T-helper 17 cell (primary cell): ENCODE measurements around the gene DLL4. TPM values are rescaled to one million over a fixed set of nuclear protein-coding genes. Genes with fewer than 3 reads are reported as not detected.

Experiments
- ATAC-seq: fragments of 150-1000 bp; cut with Tn5 transposase; 2 replicates; pipeline ENCODE4 v1.10.0; 2021; ENCODE audit warnings: mild to moderate bottlenecking, moderate library complexity
- DNase-seq, 3 donors: peaks; one replicate each; pipeline versions ENCODE4 v3.0.0 to v3.0.0-alpha.2; 2020 to 2021
- H3K9me3 ChIP-seq: one replicate; pipeline ENCODE4 v1.7.0; 2013; ENCODE audit warnings: low read length, mild to moderate bottlenecking; ENCODE audit not compliant: control insufficient read depth, poor library complexity, severe bottlenecking
- H3K27ac Mint-ChIP-seq: one replicate; pipeline ENCODE4 v1.8.0; 2022; ENCODE audit warnings: mild to moderate bottlenecking, moderate library complexity, mixed read lengths
- H3K27me3 Mint-ChIP-seq: one replicate; pipeline ENCODE4 v1.8.0; 2022; ENCODE audit warnings: mixed read lengths
- H3K36me3 Mint-ChIP-seq: one replicate; pipeline ENCODE4 v1.8.0; 2022; ENCODE audit warnings: low read depth, mixed read lengths
- H3K4me1 Mint-ChIP-seq: one replicate; pipeline ENCODE4 v1.8.0; 2022; ENCODE audit warnings: mild to moderate bottlenecking, mixed read lengths
- H3K4me3 Mint-ChIP-seq: one replicate; pipeline ENCODE4 v1.8.0; 2022; ENCODE audit warnings: mild to moderate bottlenecking, moderate library complexity, mixed read lengths
- total RNA-seq, 4 donors: library from RNA in 2 of 4; stranded (reverse) in 2 of 4; gene quantifications; one replicate each; pipeline ENCODE4 v1.2.3 and lab custom pipeline; 2022 to 2026

The DLL4 gene
- total RNA-seq, 2 donors from 2014 or later, result not detected

DNA sequence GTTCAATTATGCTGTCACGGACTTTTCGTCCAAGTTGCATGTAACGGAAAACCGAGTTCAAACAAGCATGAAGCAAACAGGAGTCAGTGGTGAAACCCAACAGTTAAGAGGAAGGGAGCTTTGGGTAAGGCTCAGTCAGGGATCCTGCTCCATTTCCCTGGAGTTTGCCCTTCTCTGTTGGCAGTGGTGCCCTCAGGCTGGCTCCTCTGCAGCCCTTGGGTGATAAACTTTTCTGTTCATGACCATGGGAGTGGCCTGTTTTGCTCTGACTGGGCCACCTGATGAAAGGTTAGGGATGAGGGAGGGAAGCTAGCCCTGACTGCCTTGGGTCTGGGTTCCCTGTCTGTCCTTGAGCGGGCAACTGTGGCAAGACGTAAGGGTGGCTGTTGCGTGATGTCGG is 40.2 kb downstream of the DLL4 start:
- peaks cover 2% of the 10 kb centered on the region for H3K4me1 Mint-ChIP-seq
- no peak overlapping the region for H3K4me3 Mint-ChIP-seq
- no peak for DNase-seq
- no peak for ATAC-seq
- H3K36me3 Mint-ChIP-seq, result no peaks in the 10 kb centered on the region
- no peak overlapping the region for H3K27ac Mint-ChIP-seq
- H3K9me3 ChIP-seq, result no peaks in the 10 kb centered on the region
- peaks cover 5% of the 10 kb centered on the region for H3K27me3 Mint-ChIP-seq

DNA sequence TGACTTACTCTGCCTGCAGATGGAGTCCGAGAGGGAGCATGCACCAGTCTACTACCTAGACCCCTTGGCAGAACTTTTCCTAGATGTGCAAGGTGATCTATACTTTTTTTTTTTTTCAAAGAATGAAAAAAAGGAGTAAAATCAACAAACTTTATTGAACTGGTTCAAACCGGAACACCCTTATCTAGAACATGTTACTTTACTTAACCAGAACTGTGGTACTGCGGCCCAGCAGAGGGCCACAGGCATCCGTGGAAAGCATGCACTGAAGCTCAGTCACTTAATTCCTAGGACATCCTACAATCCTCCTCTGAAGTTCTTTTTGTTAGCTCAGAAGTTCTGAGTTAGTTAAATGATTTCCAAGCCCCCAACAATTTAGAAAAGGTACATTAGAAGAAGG is 45.7 kb downstream of the DLL4 start:
- no peaks in the 10 kb centered on the region for H3K27me3 Mint-ChIP-seq
- H3K4me1 Mint-ChIP-seq, result peaks cover 2% of the 10 kb centered on the region
- ATAC-seq (no peak), DNase-seq (no peak)
- H3K9me3 ChIP-seq, result no peaks in the 10 kb centered on the region
- no peak overlapping the region for H3K27ac Mint-ChIP-seq
- H3K36me3 Mint-ChIP-seq, result peaks cover 4% of the 10 kb centered on the region
- no peak overlapping the region for H3K4me3 Mint-ChIP-seq

DNA sequence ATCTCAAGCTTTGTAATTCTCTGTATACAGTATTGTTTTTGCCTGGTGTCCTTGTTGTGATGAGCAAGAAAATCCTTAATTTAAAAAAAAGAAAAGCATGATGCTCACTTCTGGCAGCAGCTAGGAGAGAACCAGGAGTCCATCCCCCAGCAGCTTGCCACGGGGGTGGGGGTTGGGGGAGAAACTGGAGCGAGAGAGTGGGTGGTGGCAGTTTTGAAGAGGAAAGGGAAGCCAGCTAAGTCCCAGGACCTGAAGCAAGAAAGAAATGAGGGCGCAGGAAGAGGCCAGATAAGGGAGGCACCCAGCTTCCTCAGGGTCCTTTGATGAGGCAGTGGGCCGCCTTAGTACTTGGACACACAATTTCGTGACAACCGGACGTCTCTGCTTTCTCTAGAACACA is 47.7 kb downstream of the DLL4 start:
- ATAC-seq (no peak), DNase-seq (no peak)
- H3K4me3 Mint-ChIP-seq, result no peak overlapping the region
- no peaks in the 10 kb centered on the region for H3K9me3 ChIP-seq
- H3K36me3 Mint-ChIP-seq, result peaks cover 14% of the 10 kb centered on the region
- peak overlapping the region; percentile 74 for H3K27ac Mint-ChIP-seq
- no peaks in the 10 kb centered on the region for H3K27me3 Mint-ChIP-seq
- H3K4me1 Mint-ChIP-seq, result peaks cover 8% of the 10 kb centered on the region

- DNase-seq (no peak), ATAC-seq (no peak)
- Mint-ChIP-seq H3K4me3 (no peak overlapping the region), H3K27me3 (no peaks in the 10 kb centered on the region), H3K36me3 (peaks cover 16% of the 10 kb centered on the region), H3K4me1 (peaks cover 10% of the 10 kb centered on the region), H3K27ac (no peak overlapping the region)
- no peaks in the 10 kb centered on the region for H3K9me3 ChIP-seq
Observed at GRCh38 chr15:40978141-40978540, 49.0 kb downstream of the DLL4 start.

DNA sequence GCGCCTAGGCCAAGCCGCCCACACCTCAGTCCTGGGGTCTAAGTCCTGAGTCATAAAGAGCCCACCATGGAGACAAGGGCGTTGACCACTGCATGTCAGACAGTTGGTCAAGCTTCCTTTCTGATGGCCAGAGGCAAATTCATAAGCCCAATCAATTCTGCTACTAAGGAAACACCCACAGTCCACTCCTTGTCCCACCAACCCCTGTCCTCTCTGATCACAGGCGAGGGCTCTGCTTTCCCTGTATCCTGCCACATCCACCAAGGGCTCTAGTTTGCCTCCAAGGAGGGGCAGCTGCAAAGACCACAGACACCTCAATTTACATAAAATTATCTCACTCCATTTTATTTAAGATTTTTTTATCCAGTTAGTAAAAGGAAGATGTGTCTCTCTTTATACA is 49.4 kb downstream of the DLL4 start:
- H3K4me3 Mint-ChIP-seq, result no peak overlapping the region
- H3K36me3 Mint-ChIP-seq, result peaks cover 16% of the 10 kb centered on the region
- peaks cover 10% of the 10 kb centered on the region for H3K4me1 Mint-ChIP-seq
- no peaks in the 10 kb centered on the region for H3K27me3 Mint-ChIP-seq
- no peaks in the 10 kb centered on the region for H3K9me3 ChIP-seq
- DNase-seq (no peak), ATAC-seq (no peak)
- no peak overlapping the region for H3K27ac Mint-ChIP-seq

DNA sequence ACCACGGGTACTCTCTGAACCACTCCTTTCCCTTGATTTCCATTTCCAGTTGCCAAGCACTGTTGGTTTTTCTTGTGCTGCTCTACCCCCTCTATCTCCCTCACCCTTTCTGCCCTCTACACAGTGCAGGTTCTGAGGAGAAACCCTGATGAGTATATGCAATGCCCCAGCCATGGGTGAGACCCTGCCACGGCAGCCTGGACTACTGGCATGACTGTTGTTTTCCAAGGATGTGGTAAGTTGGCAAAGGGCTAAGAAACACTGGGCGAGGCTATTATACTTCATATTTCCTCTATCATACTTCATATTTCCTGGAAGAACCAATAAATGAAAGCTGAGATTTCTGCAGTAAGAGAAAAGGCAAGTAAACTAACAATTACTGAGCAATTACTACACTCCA is 52.0 kb downstream of the DLL4 start:
- H3K27ac Mint-ChIP-seq, result no peak overlapping the region
- H3K27me3 Mint-ChIP-seq, result no peaks in the 10 kb centered on the region
- H3K4me1 Mint-ChIP-seq, result peaks cover 10% of the 10 kb centered on the region
- no peak for DNase-seq
- no peaks in the 10 kb centered on the region for H3K9me3 ChIP-seq
- no peak overlapping the region for H3K4me3 Mint-ChIP-seq
- peaks cover 18% of the 10 kb centered on the region for H3K36me3 Mint-ChIP-seq
- no peak for ATAC-seq

DNA sequence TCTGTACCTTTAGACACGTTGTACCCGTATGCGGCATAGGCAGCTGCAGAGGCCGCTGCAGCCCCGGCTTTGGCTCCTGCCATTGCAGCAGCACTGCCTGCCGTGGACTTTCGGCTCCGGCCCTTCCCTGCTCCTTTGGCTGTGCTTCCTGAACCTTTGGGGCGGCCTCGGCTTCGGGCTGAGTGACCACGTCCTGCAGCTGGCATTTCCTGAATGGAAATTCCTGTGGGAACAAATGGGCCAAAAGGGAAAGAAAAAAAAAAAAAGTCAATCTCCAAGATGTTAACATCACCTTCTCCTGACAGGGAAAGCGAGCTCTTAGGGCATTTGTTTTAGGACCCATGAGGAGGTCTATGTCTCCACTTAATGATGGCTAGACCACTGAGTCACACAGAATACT is 53.7 kb downstream of the DLL4 start:
- DNase-seq (no peak), ATAC-seq (no peak)
- H3K36me3 Mint-ChIP-seq, result peaks cover 18% of the 10 kb centered on the region
- H3K4me1 Mint-ChIP-seq, result peaks cover 8% of the 10 kb centered on the region
- H3K27ac Mint-ChIP-seq, result no peak overlapping the region
- no peaks in the 10 kb centered on the region for H3K9me3 ChIP-seq
- no peak overlapping the region for H3K4me3 Mint-ChIP-seq
- H3K27me3 Mint-ChIP-seq, result no peaks in the 10 kb centered on the region

GRCh38 chr15:40984406-40984805 is 55.3 kb downstream of the DLL4 start:
- Mint-ChIP-seq H3K27me3 (no peaks in the 10 kb centered on the region), H3K27ac (no peak overlapping the region), H3K36me3 (peaks cover 16% of the 10 kb centered on the region), H3K4me3 (no peak overlapping the region), H3K4me1 (peaks cover 8% of the 10 kb centered on the region)
- ATAC-seq, result no peak
- no peak for DNase-seq
- no peaks in the 10 kb centered on the region for H3K9me3 ChIP-seq

DNA sequence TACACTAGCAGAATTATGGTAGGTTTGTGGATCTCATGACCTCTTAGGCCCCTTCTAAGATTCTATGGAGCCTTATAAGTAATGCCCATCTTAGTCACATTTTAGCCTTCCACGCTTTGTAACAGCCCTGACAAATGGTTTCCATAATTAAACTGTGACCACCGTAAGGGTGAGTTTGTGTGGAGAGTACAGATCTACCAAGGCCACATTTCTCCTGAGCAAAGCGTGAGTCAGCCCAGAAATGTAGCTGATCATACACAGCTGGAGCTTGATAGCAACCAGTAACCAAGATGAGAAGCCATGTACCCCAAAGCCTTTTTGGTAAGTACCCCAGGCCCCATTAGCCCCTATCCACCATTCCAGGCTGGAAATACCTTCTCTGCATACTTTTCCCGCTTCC is 55.8 kb downstream of the DLL4 start:
- peaks cover 16% of the 10 kb centered on the region for H3K36me3 Mint-ChIP-seq
- no peak for ATAC-seq
- no peak overlapping the region for H3K4me3 Mint-ChIP-seq

DNA sequence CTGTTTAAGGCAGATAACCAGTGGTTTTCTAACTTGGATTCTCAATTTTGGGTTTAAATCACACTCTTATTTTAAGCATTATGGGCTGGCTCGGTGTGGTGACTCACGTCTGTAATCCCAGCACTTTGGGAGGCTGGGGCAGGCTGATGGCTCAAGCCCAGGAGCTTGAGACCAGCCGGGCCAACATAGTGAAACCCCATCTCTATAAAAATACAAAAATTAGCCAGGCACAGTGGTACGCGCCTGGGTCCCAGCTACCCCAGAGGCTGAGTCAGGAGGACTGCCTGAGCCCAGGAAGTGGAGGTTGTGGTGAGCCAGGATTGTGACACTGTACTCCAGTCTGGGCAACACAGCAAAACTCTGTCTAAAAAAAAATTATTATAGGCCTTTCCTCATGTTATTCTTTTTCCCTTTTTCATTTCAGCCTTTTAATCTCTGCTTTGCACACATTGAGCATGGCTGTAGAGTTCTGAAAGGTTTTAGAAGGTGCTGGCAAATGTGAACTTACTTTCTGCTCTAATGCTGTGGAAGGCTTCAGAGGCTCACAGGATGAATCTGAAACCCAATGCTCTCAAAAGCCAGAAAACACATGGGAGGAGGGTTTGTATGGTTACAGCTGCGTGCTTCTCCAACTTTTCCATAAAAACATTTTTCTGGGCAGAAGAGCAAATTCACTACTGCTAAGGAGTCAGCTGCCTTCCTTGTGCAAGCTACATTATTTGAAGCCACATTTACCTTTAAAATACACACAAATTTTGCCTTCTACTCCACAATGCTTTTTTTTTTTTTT is 56.6 kb downstream of the DLL4 start:
- H3K4me1 Mint-ChIP-seq, result peaks cover 10% of the 10 kb centered on the region
- peak overlapping the region; percentile 21 for H3K27ac Mint-ChIP-seq
- no peak overlapping the region for H3K4me3 Mint-ChIP-seq
- H3K27me3 Mint-ChIP-seq, result no peaks in the 10 kb centered on the region
- ATAC-seq (no peak), DNase-seq (no peak)
- H3K9me3 ChIP-seq, result no peaks in the 10 kb centered on the region
- H3K36me3 Mint-ChIP-seq, result peaks cover 13% of the 10 kb centered on the region

More for the DNA sequence above, 55.8 kb downstream of the DLL4 start:
- H3K27ac Mint-ChIP-seq, result no peak overlapping the region
- H3K9me3 ChIP-seq, result no peaks in the 10 kb centered on the region
- no peak for DNase-seq
- no peaks in the 10 kb centered on the region for H3K27me3 Mint-ChIP-seq
- H3K4me1 Mint-ChIP-seq, result peaks cover 12% of the 10 kb centered on the region

DNA sequence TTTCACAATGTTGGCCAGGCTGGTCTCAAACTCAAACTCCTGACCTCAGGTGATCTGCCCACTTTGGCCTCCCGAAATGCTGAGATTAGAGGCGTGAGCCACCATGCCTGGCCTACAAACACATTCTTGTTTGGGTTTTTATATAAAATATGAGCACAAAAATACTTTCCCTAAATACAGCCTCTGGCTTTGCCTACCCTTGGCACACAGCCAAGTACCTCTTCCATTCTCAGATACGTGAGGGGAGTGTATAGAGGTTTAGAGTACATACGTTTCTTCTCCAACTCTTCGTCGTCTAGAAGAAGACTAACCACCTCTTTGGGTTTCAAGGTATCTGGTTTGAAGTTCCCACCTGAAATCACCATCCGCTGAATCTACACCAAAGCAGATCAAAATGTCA is 57.7 kb downstream of the DLL4 start:
- ATAC-seq (no peak), DNase-seq (no peak)
- no peak overlapping the region for H3K4me3 Mint-ChIP-seq
- H3K27ac Mint-ChIP-seq, result no peak overlapping the region
- no peaks in the 10 kb centered on the region for H3K27me3 Mint-ChIP-seq
- no peaks in the 10 kb centered on the region for H3K9me3 ChIP-seq
- peaks cover 11% of the 10 kb centered on the region for H3K36me3 Mint-ChIP-seq
- peaks cover 9% of the 10 kb centered on the region for H3K4me1 Mint-ChIP-seq

DNA sequence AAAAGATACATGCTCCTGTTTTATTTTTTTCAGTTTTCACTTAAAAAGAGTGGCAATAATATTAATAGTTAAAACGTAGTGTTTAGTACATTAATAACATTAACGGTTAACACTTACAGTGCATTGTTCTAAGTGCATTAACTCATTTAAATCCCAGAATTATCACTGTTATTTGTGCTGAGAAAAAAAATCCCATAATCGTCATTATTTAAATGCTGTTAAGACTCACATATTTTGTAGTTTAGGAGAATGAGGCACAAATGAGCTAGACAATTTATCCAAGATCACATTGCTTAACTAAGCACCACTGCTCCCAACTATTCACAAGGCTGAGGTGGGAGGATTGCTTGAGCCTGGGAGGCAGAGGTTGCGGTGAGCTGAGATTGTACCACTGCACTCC is 59.0 kb downstream of the DLL4 start:
- no peaks in the 10 kb centered on the region for H3K9me3 ChIP-seq
- ATAC-seq (no peak), DNase-seq (no peak)
- Mint-ChIP-seq H3K4me3 (no peak overlapping the region), H3K4me1 (peaks cover 7% of the 10 kb centered on the region), H3K27me3 (no peaks in the 10 kb centered on the region), H3K27ac (no peak overlapping the region), H3K36me3 (peaks cover 10% of the 10 kb centered on the region)
